C4-2B (cell line): ENCODE results near the gene GPR68.
A peak's percentile ranks its signal among the peaks of the same experiment; 100 is the strongest.

ENCODE experiments used
- H3K27ac ChIP-seq: fragments of 450-650 bp; 2 replicates; pipeline ENCODE4 v1.5.1; 2017
- CTCF ChIP-seq: fragments of 450-650 bp; conservative IDR thresholded peaks from 2 replicates; pipeline ENCODE4 v1.5.1; 2017; ENCODE audit warnings: mild to moderate bottlenecking
- ZFX ChIP-seq: fragments of 450-650 bp; IDR thresholded peaks from 2 replicates; pipeline ENCODE4 v1.6.1; 2017

GPR68 gene

DNA sequence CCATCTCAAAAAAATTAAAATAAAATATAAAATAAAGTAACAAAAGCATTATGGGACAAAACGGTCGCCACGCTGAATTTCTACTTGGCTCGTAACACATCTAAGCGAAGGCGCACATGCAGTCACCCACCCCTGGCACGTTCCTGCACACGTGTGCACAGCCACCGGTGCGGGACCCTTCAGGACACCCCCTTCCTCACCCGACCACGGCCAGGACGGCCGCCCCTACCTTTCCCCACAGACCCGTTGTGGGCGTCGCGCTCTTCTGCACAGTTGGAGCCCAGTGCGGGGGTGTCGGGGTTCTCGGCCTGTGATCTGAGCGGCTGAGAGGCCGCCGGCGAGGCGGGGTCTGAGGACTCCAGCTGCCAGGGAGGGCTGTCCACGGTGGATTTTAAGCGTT is 44.4 kb upstream of the GPR68 start:
- TF ChIP-seq ZFX (no peak), CTCF (no peak)
- peak overlapping the region; percentile 95 for H3K27ac ChIP-seq

- TF ChIP-seq ZFX, result no peak
- peak; percentile 93 for TF ChIP-seq CTCF
- no peak overlapping the region for H3K27ac ChIP-seq
Observed at GRCh38 chr14:91286530-91286937, 42.0 kb upstream of the GPR68 start.

DNA sequence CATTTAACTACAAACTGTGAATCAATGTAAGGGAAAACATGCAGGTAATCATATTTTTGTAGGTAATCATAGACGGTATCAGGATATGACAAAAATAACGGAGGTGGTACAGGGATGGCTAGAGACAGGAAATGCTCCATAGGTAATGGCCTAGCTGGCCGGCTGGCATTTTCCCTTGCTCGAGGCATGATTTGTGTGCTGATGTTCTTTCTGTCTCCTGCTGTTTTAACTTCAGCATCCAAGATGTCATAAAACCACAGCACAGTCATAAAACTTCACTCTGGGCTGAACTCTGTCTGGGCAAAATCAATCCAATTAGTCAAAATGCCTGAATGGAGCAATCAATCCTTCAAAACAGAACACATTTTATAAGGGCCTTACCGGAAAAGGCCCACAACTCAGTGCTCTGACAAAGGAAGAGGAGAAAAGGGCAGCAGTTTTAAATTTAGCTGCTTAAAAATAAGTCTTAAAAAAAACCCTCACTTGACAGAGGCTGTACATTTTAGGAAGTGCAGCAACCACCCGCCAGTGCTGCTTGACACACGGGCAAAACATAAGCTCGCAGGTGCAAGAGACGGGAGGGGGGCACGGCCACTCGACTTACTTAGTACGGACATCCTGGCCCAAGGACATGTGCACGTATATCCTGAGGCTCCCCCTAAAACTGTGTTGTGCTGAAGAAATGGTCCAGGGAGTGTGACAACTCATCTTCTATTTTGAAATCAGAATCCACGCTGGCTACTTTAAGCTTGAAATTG is 40.5 kb upstream of the GPR68 start:
- H3K27ac ChIP-seq, result no peak overlapping the region

GRCh38 chr14:91284146-91284790 is 39.8 kb upstream of the GPR68 start:
- TF ChIP-seq ZFX, result no peak
- no peak for TF ChIP-seq CTCF
- no peak overlapping the region for H3K27ac ChIP-seq

More for the DNA sequence above, 40.5 kb upstream of the GPR68 start:
- TF ChIP-seq CTCF (no peak), ZFX (no peak)

DNA sequence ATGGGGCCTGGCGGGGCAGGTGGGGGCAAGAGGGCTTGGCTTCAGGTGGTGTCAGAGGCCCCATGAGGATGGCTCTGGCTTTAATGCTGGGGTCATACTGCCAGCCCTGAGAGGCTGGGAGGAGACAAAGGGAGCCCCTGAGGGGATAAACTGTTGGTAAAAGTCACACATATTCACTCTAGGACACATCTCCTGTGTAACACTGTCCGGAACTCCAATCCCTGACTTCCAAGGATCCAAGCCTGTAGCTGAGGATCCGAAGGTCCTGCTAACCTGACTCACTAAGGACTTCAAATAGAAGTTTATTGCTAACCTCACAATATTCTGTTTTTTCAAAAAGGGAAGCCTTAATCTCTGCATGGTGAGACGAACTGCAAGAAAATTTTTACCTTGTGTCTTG is 39.2 kb upstream of the GPR68 start:
- H3K27ac ChIP-seq, result no peak overlapping the region
- TF ChIP-seq ZFX, result no peak
- TF ChIP-seq CTCF, result no peak

DNA sequence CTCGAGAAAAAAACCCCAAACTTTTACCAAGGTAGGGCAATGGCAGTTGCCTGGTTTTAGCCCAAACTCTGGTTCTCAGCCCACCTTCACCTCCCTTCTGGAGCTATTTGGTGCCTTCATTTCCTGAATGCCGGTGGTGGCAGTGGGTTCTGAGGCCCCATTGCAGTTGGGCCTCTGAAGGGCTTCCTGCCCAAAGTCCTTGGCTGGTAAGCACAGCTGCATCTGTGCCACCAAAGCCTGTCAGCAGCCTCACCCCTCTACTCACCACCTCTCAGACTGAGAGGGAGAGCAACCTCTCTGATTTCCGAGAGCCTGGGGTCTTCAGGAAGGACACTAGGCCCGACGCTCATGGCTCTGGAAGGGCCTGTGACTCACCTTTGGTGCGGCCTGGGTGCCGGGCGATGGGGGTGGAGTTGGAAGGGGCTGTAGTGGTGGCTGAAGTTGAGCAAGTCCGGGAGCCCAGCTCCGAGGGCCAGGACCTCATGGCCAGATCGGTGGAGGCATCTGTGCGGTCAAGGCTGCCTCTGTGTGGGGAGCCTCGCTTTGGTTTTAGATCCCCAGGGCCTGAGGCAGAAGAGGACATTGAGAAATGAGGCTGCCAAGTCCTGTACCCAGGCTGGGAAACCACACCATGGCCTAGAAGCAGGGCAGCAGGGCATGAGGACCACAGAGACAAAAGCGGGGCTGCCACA is 38.6 kb upstream of the GPR68 start:
- TF ChIP-seq ZFX (no peak), CTCF (no peak)
- no peak overlapping the region for H3K27ac ChIP-seq

GRCh38 chr14:91281346-91281745 is 36.8 kb upstream of the GPR68 start:
- H3K27ac ChIP-seq, result no peak overlapping the region
- TF ChIP-seq CTCF, result no peak
- no peak for TF ChIP-seq ZFX
